SK-N-SH treated with all-trans-retinoic acid at 6 μM for 48 hours (cell line): ENCODE data around the gene HOXB7.

Experiments used
- ATAC-seq: fragments of 200-7000 bp; cut with Tn5 transposase; 3 replicates; pipeline ENCODE4 v1.9.1; 2020; ENCODE audit warnings: mild to moderate bottlenecking, moderate library complexity
- ARNTL ChIP-seq: fragments of 450-650 bp; formaldehyde crosslinking; IDR thresholded peaks from 2 replicates; pipeline ENCODE4 v1.5.0; 2020; ENCODE audit warnings: low read depth, mild to moderate bottlenecking, moderate library complexity, borderline replicate concordance
- BACH2 ChIP-seq: fragments of 250-450 bp; sonication (Bioruptor Pico); IDR thresholded peaks from 2 replicates; pipeline ENCODE4 v1.9.0; 2021; ENCODE audit warnings: mild to moderate bottlenecking, borderline replicate concordance
- CREB5 ChIP-seq: fragments of 250-450 bp; sonication (Bioruptor Pico); IDR thresholded peaks from 2 replicates; pipeline ENCODE4 v1.5.1; 2020; ENCODE audit warnings: low read depth, mild to moderate bottlenecking, moderate library complexity
- CSDC2 ChIP-seq: fragments of 250-450 bp; sonication (Bioruptor Pico); IDR thresholded peaks from 2 replicates; pipeline ENCODE4 v1.5.0; 2020; ENCODE audit warnings: mild to moderate bottlenecking, moderate library complexity
- CSRNP3 ChIP-seq: fragments of 250-450 bp; sonication (Bioruptor Pico); IDR thresholded peaks from 2 replicates; pipeline ENCODE4 v1.5.1; 2021; ENCODE audit warnings: mild to moderate bottlenecking, moderate library complexity
- ESRRG ChIP-seq: fragments of 250-450 bp; sonication (Bioruptor Pico); IDR thresholded peaks from 2 replicates; pipeline ENCODE4 v1.6.1; 2021; ENCODE audit warnings: mild to moderate bottlenecking
- ISL1 ChIP-seq: fragments of 250-450 bp; sonication (Bioruptor Pico); IDR thresholded peaks from 2 replicates; pipeline ENCODE4 v2.1.2; 2022; ENCODE audit warnings: mild to moderate bottlenecking, moderate library complexity
- PATZ1 ChIP-seq: fragments of 250-450 bp; sonication (Bioruptor Pico); IDR thresholded peaks from 2 replicates; pipeline ENCODE4 v1.8.0; 2020; ENCODE audit warnings: mild to moderate bottlenecking, moderate library complexity, borderline replicate concordance
- POU6F1 ChIP-seq: fragments of 250-450 bp; sonication (Bioruptor Pico); IDR thresholded peaks from 2 replicates; pipeline ENCODE4 v1.8.0; 2021; ENCODE audit warnings: low read depth, mild to moderate bottlenecking, moderate library complexity, borderline replicate concordance
- PPARA ChIP-seq: fragments of 250-450 bp; sonication (Bioruptor Pico); IDR thresholded peaks from 2 replicates; pipeline ENCODE4 v1.5.0; 2020; ENCODE audit warnings: mild to moderate bottlenecking, borderline replicate concordance
- RARB ChIP-seq: fragments of 250-450 bp; sonication (Bioruptor Pico); IDR thresholded peaks from 2 replicates; pipeline ENCODE4 v1.8.0; 2021; ENCODE audit warnings: mild to moderate bottlenecking, moderate library complexity
- TCF4 ChIP-seq: fragments of 250-450 bp; sonication (Bioruptor Pico); IDR thresholded peaks from 2 replicates; pipeline ENCODE4 v1.8.0; 2021; ENCODE audit warnings: mild to moderate bottlenecking, moderate library complexity, borderline replicate concordance
- TOX ChIP-seq: fragments of 250-450 bp; sonication (Bioruptor Pico); IDR thresholded peaks from 2 replicates; pipeline ENCODE4 v1.8.0; 2021; ENCODE audit warnings: mild to moderate bottlenecking, moderate library complexity, borderline replicate concordance
- TSHZ2 ChIP-seq: fragments of 250-450 bp; sonication (Bioruptor Pico); IDR thresholded peaks from 2 replicates; pipeline ENCODE4 v1.5.0; 2020; ENCODE audit warnings: mild to moderate bottlenecking, moderate library complexity
- ZC3H10 ChIP-seq: fragments of 250-450 bp; sonication (Bioruptor Pico); IDR thresholded peaks from 2 replicates; pipeline ENCODE4 v1.5.1; 2021; ENCODE audit warnings: mild to moderate bottlenecking, moderate library complexity
- ZFP3 ChIP-seq: fragments of 250-450 bp; sonication (Bioruptor Pico); IDR thresholded peaks from 2 replicates; pipeline ENCODE4 v1.5.0; 2020; ENCODE audit warnings: mild to moderate bottlenecking, moderate library complexity
- ZFP30 ChIP-seq: fragments of 450-650 bp; formaldehyde crosslinking; IDR thresholded peaks from 2 replicates; pipeline ENCODE4 v1.5.0; 2022; ENCODE audit warnings: mild to moderate bottlenecking, moderate library complexity
- ZNF565 ChIP-seq: fragments of 450-650 bp; formaldehyde crosslinking; conservative IDR thresholded peaks from 2 replicates; pipeline ENCODE4 v1.5.0; 2020; ENCODE audit warnings: low read depth, mild to moderate bottlenecking, moderate library complexity
- ZNF70 ChIP-seq: fragments of 450-650 bp; formaldehyde crosslinking; IDR thresholded peaks from 2 replicates; pipeline ENCODE4 v1.5.0; 2020; ENCODE audit warnings: mild to moderate bottlenecking, moderate library complexity
- ZNF8 ChIP-seq: fragments of 450-650 bp; formaldehyde crosslinking; IDR thresholded peaks from 2 replicates; pipeline ENCODE4 v1.5.0; 2020; ENCODE audit warnings: mild to moderate bottlenecking, moderate library complexity

HOXB7 gene

GRCh38 chr17:48639136-48639535 lies 28.3 kb upstream of the HOXB7 start:
- ATAC-seq = no peak
- TF ChIP-seq BACH2 (CRISPR knock-in tag) (no peak), ESRRG (CRISPR knock-in tag) (no peak), RARB (no peak)

- TF ChIP-seq ZNF565 (CRISPR knock-in tag) (no peak), PPARA (no peak), ISL1 (CRISPR knock-in tag) (no peak), ZFP3 (CRISPR knock-in tag) (no peak), ZNF8 (no peak), POU6F1 (CRISPR knock-in tag) (no peak), CSRNP3 (CRISPR knock-in tag) (no peak), ZNF70 (CRISPR knock-in tag) (no peak), TSHZ2 (CRISPR knock-in tag) (no peak), BACH2 (CRISPR knock-in tag) (no peak), TCF4 (no peak), TOX (CRISPR knock-in tag) (no peak)
- no peak for ATAC-seq
These were observed 26.8 kb upstream of the HOXB7 start for GRCh38 chr17:48637323-48638260.

- ATAC-seq = peak; percentile 94
- TF ChIP-seq PATZ1 (CRISPR knock-in tag) (no peak), ZC3H10 (CRISPR knock-in tag) (no peak), TCF4 (no peak), CSDC2 (no peak), ARNTL (CRISPR knock-in tag) (no peak), ISL1 (CRISPR knock-in tag) (no peak), ZFP30 (CRISPR knock-in tag) (no peak), CSRNP3 (CRISPR knock-in tag) (no peak), CREB5 (CRISPR knock-in tag) (no peak), ZNF8 (no peak), ZFP3 (CRISPR knock-in tag) (no peak), ZNF70 (CRISPR knock-in tag) (no peak)
- TF ChIP-seq, all 23 proteins: peak for 0
These were observed 25.6 kb upstream of the HOXB7 start for GRCh38 chr17:48636177-48637018.
